ENCODE measurements around the gene NKTR. TPM values are rescaled to one million over a fixed set of nuclear protein-coding genes. Genes with fewer than 3 reads are reported as not detected.

Gene NKTR
- total RNA-seq, 4 donors from 2014 or later: 33.8 to 82.3 (median 49.6) TPM

GRCh38 chr3:42581709-42582473, 18.6 kb upstream of the NKTR start, which contains the start of gene SEC22C:
TSS of gene SEC22C (minus strand) at chr3:42581967. CDS start at chr3:42569046, 12,921 bp downstream.
- 0% methylated on average over 56 to 63 of the region's 77 CpGs for WGBS, 2 donors
- DNase-seq (ENCODE audit: low spot score in 2 of 2): peak; percentile 93 to 99
- intact Hi-C loops (cut with DNase I; ENCODE audit: low total_unique reads): no loop called here
- H3K4me3 ChIP-seq (ENCODE audit: low read depth, poor library complexity, severe bottlenecking): peak within 1 kb of the TSS; percentile 67
- TF ChIP-seq CTCF (IDR thresholded peaks at IDR 0.05) (no peak), POLR2A (IDR thresholded peaks at IDR 0.05) (peak in 1 of 2 donors; percentile 18)

- peak overlapping the region; percentile 67 for H3K4me3 ChIP-seq (ENCODE audit: low read depth, poor library complexity, severe bottlenecking)
- WGBS, 2 donors: 0 to 7% methylated on average over 3 of the region's 3 CpGs
- intact Hi-C loops (cut with DNase I; ENCODE audit: low total_unique reads): no loop called here
- no peak for DNase-seq (ENCODE audit: low spot score in 2 of 2)
- TF ChIP-seq CTCF (IDR thresholded peaks at IDR 0.05): no peak
- no peak for TF ChIP-seq POLR2A (IDR thresholded peaks at IDR 0.05)
Observed at GRCh38 chr3:42582474-42583070, 17.9 kb upstream of the NKTR start.

GRCh38 chr3:42588625-42589024, 11.9 kb upstream of the NKTR start:
- intact Hi-C loops (cut with DNase I; ENCODE audit: low total_unique reads): no loop called here
- 79 to 87% methylated on average over 5 of the region's 5 CpGs for WGBS, 2 donors
- no peak for DNase-seq (ENCODE audit: low spot score in 2 of 2)
- no peak overlapping the region for H3K4me3 ChIP-seq (ENCODE audit: low read depth, poor library complexity, severe bottlenecking)
- TF ChIP-seq CTCF (IDR thresholded peaks at IDR 0.05) (no peak), POLR2A (IDR thresholded peaks at IDR 0.05) (no peak)

GRCh38 chr3:42589382-42590109, 10.9 kb upstream of the NKTR start:
- peak in 1 of 2 donors; percentile 80 for DNase-seq (ENCODE audit: low spot score in 2 of 2)
- no peak for TF ChIP-seq POLR2A (IDR thresholded peaks at IDR 0.05)
- TF ChIP-seq CTCF (IDR thresholded peaks at IDR 0.05): no peak
- WGBS, 2 donors: 87 to 90% methylated on average over 20 of the region's 20 CpGs
- no peak overlapping the region for H3K4me3 ChIP-seq (ENCODE audit: low read depth, poor library complexity, severe bottlenecking)
- intact Hi-C loops (cut with DNase I; ENCODE audit: low total_unique reads): no loop called here

GRCh38 chr3:42590989-42591756, 9.3 kb upstream of the NKTR start:
- peak in 1 of 2 donors; percentile 86 for DNase-seq (ENCODE audit: low spot score in 2 of 2)
- no peak overlapping the region for H3K4me3 ChIP-seq (ENCODE audit: low read depth, poor library complexity, severe bottlenecking)
- no peak for TF ChIP-seq CTCF (IDR thresholded peaks at IDR 0.05)
- TF ChIP-seq POLR2A (IDR thresholded peaks at IDR 0.05): no peak
- WGBS, 2 donors: 7 to 8% methylated on average over 43 to 44 of the region's 44 CpGs
- intact Hi-C loops (cut with DNase I; ENCODE audit: low total_unique reads): no loop called here

Measured in lower leg skin (tissue), 4 donors.